H9 (cell line): ENCODE data around the gene ABHD17B. TPM values are rescaled to one million over a fixed set of nuclear protein-coding genes. Genes with fewer than 3 reads are reported as not detected.

Source experiments
- DNase-seq: peaks from one replicate; pipeline ENCODE4 v3.0.0-alpha.2; 2017
- H2AFZ ChIP-seq: one replicate; pipeline ENCODE4 v1.6.1; 2013; ENCODE audit warnings: mild to moderate bottlenecking, low read length, control low read depth, moderate library complexity
- H2AK5ac ChIP-seq: 2 replicates; pipeline ENCODE4 v1.6.1; 2013; ENCODE audit warnings: low read length, control low read depth, mixed read lengths; ENCODE audit not compliant: insufficient read length
- H2BK120ac ChIP-seq: one replicate; pipeline ENCODE4 v1.6.1; 2013; ENCODE audit warnings: low read depth, mild to moderate bottlenecking, low read length, control low read depth, inconsistent platforms; ENCODE audit not compliant: poor library complexity, severe bottlenecking
- H2BK12ac ChIP-seq: 2 replicates; pipeline ENCODE4 v1.6.1; 2013; ENCODE audit warnings: low read length, control low read depth, mixed read lengths, low read depth; ENCODE audit not compliant: insufficient read length
- H2BK15ac ChIP-seq: 2 replicates; pipeline ENCODE4 v1.6.1; 2013; ENCODE audit warnings: low read depth, low read length, control low read depth
- H2BK20ac ChIP-seq: one replicate; pipeline ENCODE4 v1.6.1; 2013; ENCODE audit warnings: low read depth, mild to moderate bottlenecking, low read length, control low read depth, inconsistent platforms; ENCODE audit not compliant: poor library complexity, severe bottlenecking
- H2BK5ac ChIP-seq: 2 replicates; pipeline ENCODE4 v1.6.1; 2013; ENCODE audit warnings: low read length, control low read depth, mixed read lengths; ENCODE audit not compliant: insufficient read length
- H3K14ac ChIP-seq: 2 replicates; pipeline ENCODE4 v1.6.1; 2013; ENCODE audit warnings: low read length, control low read depth; ENCODE audit not compliant: insufficient read depth
- H3K18ac ChIP-seq: 2 replicates; pipeline ENCODE4 v1.6.1; 2013; ENCODE audit warnings: low read depth, mild to moderate bottlenecking, mixed read lengths, low read length, control low read depth; ENCODE audit not compliant: insufficient read length
- H3K23ac ChIP-seq: 2 replicates; pipeline ENCODE4 v1.6.1; 2013; ENCODE audit warnings: low read length, control low read depth, mixed read lengths, low read depth; ENCODE audit not compliant: insufficient read length
- H3K23me2 ChIP-seq: 2 replicates; pipeline ENCODE4 v1.6.1; 2013; ENCODE audit warnings: low read depth, mild to moderate bottlenecking, mixed read lengths, low read length, control low read depth; ENCODE audit not compliant: insufficient read length, poor library complexity, severe bottlenecking
- H3K27ac ChIP-seq: 2 replicates; pipeline ENCODE4 v1.5.1; 2013; ENCODE audit warnings: low read length, control low read depth, mixed read lengths, low read depth; ENCODE audit not compliant: insufficient read length
- H3K27me3 ChIP-seq: 2 replicates; pipeline ENCODE4 v1.6.1; 2013; ENCODE audit warnings: low read length, control low read depth, inconsistent platforms; ENCODE audit not compliant: insufficient read depth
- H3K4ac ChIP-seq: 2 replicates; pipeline ENCODE4 v1.6.1; 2013; ENCODE audit warnings: low read depth, mild to moderate bottlenecking, control low read depth, inconsistent platforms, low read length, moderate library complexity
- H3K4me1 ChIP-seq: 2 replicates; pipeline ENCODE4 v1.6.1; 2013; ENCODE audit warnings: low read length, control low read depth, inconsistent platforms; ENCODE audit not compliant: insufficient read depth
- H3K4me2 ChIP-seq: 2 replicates; pipeline ENCODE4 v1.6.1; 2013; ENCODE audit warnings: low read length, control low read depth, mixed read lengths; ENCODE audit not compliant: insufficient read length, insufficient read depth
- H3K56ac ChIP-seq: 2 replicates; pipeline ENCODE4 v1.6.1; 2013; ENCODE audit warnings: low read depth, mild to moderate bottlenecking, mixed read lengths, low read length, control low read depth; ENCODE audit not compliant: insufficient read length
- H3K79me1 ChIP-seq: 2 replicates; pipeline ENCODE4 v1.6.1; 2013; ENCODE audit warnings: low read depth, mild to moderate bottlenecking, moderate library complexity, low read length, control low read depth, inconsistent platforms; ENCODE audit not compliant: insufficient read depth, poor library complexity, severe bottlenecking
- H3K79me2 ChIP-seq: 2 replicates; pipeline ENCODE4 v1.6.1; 2013; ENCODE audit warnings: low read length, control low read depth, inconsistent platforms; ENCODE audit not compliant: insufficient read depth
- H3K9ac ChIP-seq: 2 replicates; pipeline ENCODE4 v1.6.1; 2013; ENCODE audit warnings: low read length, control low read depth, mixed read lengths; ENCODE audit not compliant: insufficient read length; ENCODE audit errors: extremely low read depth
- H3K9me3 ChIP-seq: one replicate; pipeline ENCODE4 v1.6.1; 2013; ENCODE audit warnings: low read depth, low read length, inconsistent platforms; ENCODE audit not compliant: control insufficient read depth
- H3T11ph ChIP-seq: one replicate; pipeline ENCODE4 v1.6.1; 2013; ENCODE audit warnings: mild to moderate bottlenecking, low read length, control low read depth, inconsistent platforms
- H4K20me1 ChIP-seq: one replicate; pipeline ENCODE4 v1.6.1; 2013; ENCODE audit not compliant: control insufficient read depth, insufficient read length, insufficient read depth
- H4K5ac ChIP-seq: 2 replicates; pipeline ENCODE4 v1.6.1; 2013; ENCODE audit warnings: low read depth, mild to moderate bottlenecking, mixed read lengths, low read length, control low read depth; ENCODE audit not compliant: insufficient read length
- H4K8ac ChIP-seq: replicated peaks from 2 replicates; pipeline ENCODE4 v1.6.1; 2013; ENCODE audit warnings: low read length, control low read depth, mixed read lengths, low read depth; ENCODE audit not compliant: insufficient read length
- H4K91ac ChIP-seq: 2 replicates; pipeline ENCODE4 v1.6.1; 2013; ENCODE audit warnings: low read depth, mild to moderate bottlenecking, moderate library complexity, mixed read lengths, low read length, control low read depth; ENCODE audit not compliant: insufficient read length
- H3K27ac Mint-ChIP-seq, 3 experiments: 2 replicates in 2 of 3; 3 replicates in 1 of 3; pipeline ENCODE4 v1.8.0; 2020 to 2021; ENCODE audit warnings: mixed read lengths in 3 of 3, mild to moderate bottlenecking in 1 of 3, moderate library complexity in 1 of 3
- H3K27me3 Mint-ChIP-seq: 2 replicates; pipeline ENCODE4 v1.8.0; 2021; ENCODE audit warnings: low read depth, mild to moderate bottlenecking, moderate library complexity, mixed read lengths
- H3K36me3 Mint-ChIP-seq, 3 experiments: 2 replicates in 2 of 3; 3 replicates in 1 of 3; pipeline ENCODE4 v1.8.0; 2020 to 2021; ENCODE audit warnings: low read depth in 3 of 3, mixed read lengths in 3 of 3; ENCODE audit not compliant: insufficient read depth in 1 of 3
- H3K4me1 Mint-ChIP-seq, 2 experiments: 2 replicates each; pipeline ENCODE4 v1.8.0; 2020; ENCODE audit warnings: mixed read lengths in 2 of 2
- H3K4me3 Mint-ChIP-seq, 2 experiments: 2 replicates in 1 of 2; 3 replicates in 1 of 2; pipeline ENCODE4 v1.8.0; 2020 to 2021; ENCODE audit warnings: mild to moderate bottlenecking in 2 of 2, mixed read lengths in 2 of 2, moderate library complexity in 1 of 2
- H3K9me3 Mint-ChIP-seq, 2 experiments: 2 replicates in 1 of 2; 3 replicates in 1 of 2; pipeline ENCODE4 v1.8.0; 2020; ENCODE audit warnings: mild to moderate bottlenecking in 2 of 2, mixed read lengths in 2 of 2, moderate library complexity in 1 of 2
- CTCF ChIP-seq: fragments of 200-600 bp; sonication (generic); conservative IDR thresholded peaks from 3 replicates; pipeline ENCODE4 v1.8.0; 2021; ENCODE audit warnings: antibody characterized with exemption, mild to moderate bottlenecking
- total RNA-seq: library from RNA; stranded (reverse); gene quantifications from 2 replicates; pipeline ENCODE4 v1.2.1, GENCODE V29; 2021

Gene ABHD17B
- total RNA-seq, 1 experiment from 2014 or later = 67.6 TPM

GRCh38 chr9:71915495-71915894 lies 4.5 kb upstream of the ABHD17B start:
- peaks cover 2% of the 10 kb centered on the region; the same call in 1 of the 2 replicates for H3K4me1 ChIP-seq
- no peak for DNase-seq
- H2AFZ ChIP-seq = no peak overlapping the region

More at GRCh38 chr9:71915495-71915894, 4.5 kb upstream of the ABHD17B start:
- Histone ChIP-seq H3K23ac (no peak overlapping the region), H3K27ac (no peak overlapping the region), H2BK20ac (no peak overlapping the region), H3K79me1 (no peaks in the 10 kb centered on the region), H3T11ph (no peak overlapping the region), H3K9me3 (peaks cover 11% of the 10 kb centered on the region), H3K14ac (no peak overlapping the region), H4K20me1 (no peaks in the 10 kb centered on the region), H3K9ac (no peak overlapping the region), H4K5ac (no peak overlapping the region), H3K4me2 (no peak overlapping the region), H2BK12ac (no peak overlapping the region), H3K4ac (no peak overlapping the region), H2BK120ac (no peak overlapping the region), H3K79me2 (peaks cover 41% of the 10 kb centered on the region; the same call in 1 of the 2 replicates), H3K18ac (no peak overlapping the region), H2BK15ac (no peak overlapping the region), H2BK5ac (no peak overlapping the region), H4K8ac (no peak overlapping the region), H3K56ac (no peak overlapping the region), H2AK5ac (no peak overlapping the region), H4K91ac (no peak overlapping the region), H3K23me2 (peaks cover 9% of the 10 kb centered on the region), H3K27me3 (no peaks in the 10 kb centered on the region)
- peaks cover 24 to 29% of the 10 kb centered on the region in 2 experiments for H3K9me3 Mint-ChIP-seq
- H3K4me1 Mint-ChIP-seq = peaks cover 42 to 49% of the 10 kb centered on the region in 2 experiments
- H3K36me3 Mint-ChIP-seq = peaks cover 26 to 32% (median 30%) of the 10 kb centered on the region in 3 experiments
- no peak overlapping the region for H3K27ac Mint-ChIP-seq
- H3K27me3 Mint-ChIP-seq = no peaks in the 10 kb centered on the region
- no peak for TF ChIP-seq CTCF
- no peak overlapping the region for H3K4me3 Mint-ChIP-seq
